ENCODE measurements around the gene AGPAT4.
A peak's percentile ranks its signal among the peaks of the same experiment; 100 is the strongest.

AGPAT4 gene

GRCh38 chr6:161239001-161239400, 34.9 kb downstream of the AGPAT4 start:
- TF ChIP-seq CTCF (IDR thresholded peaks at IDR 0.05; ENCODE audit: extremely low read depth, insufficient read depth, missing control alignments), result no peak
- no peak for DNase-seq (ENCODE audit: low spot score)
- in situ Hi-C loops (cut with MboI; ENCODE audit: low pct_unique_long_range_greater_than_20kb, low sequenced_read_pairs, unreplicated experiment), result no loop called here

GRCh38 chr6:161238500-161238899, 35.4 kb downstream of the AGPAT4 start:
- in situ Hi-C loops (cut with MboI; ENCODE audit: low pct_unique_long_range_greater_than_20kb, low sequenced_read_pairs, unreplicated experiment), result no loop called here
- DNase-seq (ENCODE audit: low spot score), result no peak
- TF ChIP-seq CTCF (IDR thresholded peaks at IDR 0.05; ENCODE audit: extremely low read depth, insufficient read depth, missing control alignments), result no peak

- DNase-seq (ENCODE audit: low spot score), result no peak
- in situ Hi-C loops (cut with MboI; ENCODE audit: low pct_unique_long_range_greater_than_20kb, low sequenced_read_pairs, unreplicated experiment), result no loop called here
- no peak for TF ChIP-seq CTCF (IDR thresholded peaks at IDR 0.05; ENCODE audit: extremely low read depth, insufficient read depth, missing control alignments)
Observed at GRCh38 chr6:161238081-161238480, 35.8 kb downstream of the AGPAT4 start.

GRCh38 chr6:161237176-161237575, 36.7 kb downstream of the AGPAT4 start:
- no peak for DNase-seq (ENCODE audit: low spot score)
- in situ Hi-C loops (cut with MboI; ENCODE audit: low pct_unique_long_range_greater_than_20kb, low sequenced_read_pairs, unreplicated experiment), result no loop called here
- TF ChIP-seq CTCF (IDR thresholded peaks at IDR 0.05; ENCODE audit: extremely low read depth, insufficient read depth, missing control alignments), result no peak

- in situ Hi-C loops (cut with MboI; ENCODE audit: low pct_unique_long_range_greater_than_20kb, low sequenced_read_pairs, unreplicated experiment), result no loop called here
- TF ChIP-seq CTCF (IDR thresholded peaks at IDR 0.05; ENCODE audit: extremely low read depth, insufficient read depth, missing control alignments), result no peak
- DNase-seq (ENCODE audit: low spot score), result peak; percentile 46
Observed at GRCh38 chr6:161235776-161236633, 37.9 kb downstream of the AGPAT4 start.

GRCh38 chr6:161233986-161234661, 39.7 kb downstream of the AGPAT4 start:
- no peak for DNase-seq (ENCODE audit: low spot score)
- no peak for TF ChIP-seq CTCF (IDR thresholded peaks at IDR 0.05; ENCODE audit: extremely low read depth, insufficient read depth, missing control alignments)
- in situ Hi-C loops (cut with MboI; ENCODE audit: low pct_unique_long_range_greater_than_20kb, low sequenced_read_pairs, unreplicated experiment), result no loop called here

Data from GM13977 (cell line).